B cell (primary cell): ENCODE measurements around the gene OR13C3. TPM values are rescaled to one million over a fixed set of nuclear protein-coding genes. Genes with fewer than 3 reads are reported as not detected.

Experiments used
- ATAC-seq: fragments of 200-7000 bp; cut with Tn5 transposase; one replicate; pipeline ENCODE4 v1.10.0; 2021; ENCODE audit warnings: low read depth, mild to moderate bottlenecking, moderate number of reproducible peaks, moderate library complexity
- CTCF ChIA-PET: fragments of 350-600 bp; sonication (Branson Sonifier 250); formaldehyde crosslinking; loops from one replicate; lab custom pipeline; 2021; ENCODE audit warnings: antibody characterized with exemption, inconsistent platforms; lab: Charles Lee
- POLR2A ChIA-PET: fragments of 350-600 bp; sonication (Branson Sonifier 250); formaldehyde crosslinking; loops from one replicate; lab custom pipeline; 2021; ENCODE audit warnings: antibody characterized with exemption; lab: Charles Lee
- DNase-seq: peaks from one replicate; pipeline ENCODE4 v3.0.0; 2013
- H2AFZ ChIP-seq: 2 replicates; pipeline ENCODE4 v1.6.1; 2012; ENCODE audit warnings: mild to moderate bottlenecking, low read depth, low read length; ENCODE audit not compliant: insufficient read depth, poor library complexity, severe bottlenecking
- H3K27ac ChIP-seq, 2 donors: 1 replicate in 1 of 2; 2 replicates in 1 of 2; pipeline ENCODE4 v1.5.1; 2012 to 2013; ENCODE audit warnings: low read length in 2 of 2, mild to moderate bottlenecking in 2 of 2, moderate library complexity in 1 of 2
- H3K27me3 ChIP-seq, 4 experiments: fragments of 200-600 bp in 1 of 4; sonication (generic) in 1 of 4; replicated peaks in 1 of 4; 1 replicate in 2 of 4; 2 replicates in 2 of 4; pipeline versions ENCODE4 v1.6.1 to v1.7.0; 2013 to 2016; ENCODE audit warnings: low read length in 3 of 4, mild to moderate bottlenecking in 2 of 4, mixed read lengths in 1 of 4, moderate library complexity in 1 of 4; ENCODE audit not compliant: insufficient read depth in 4 of 4, control insufficient read depth in 3 of 4; ENCODE audit errors: control extremely low read depth in 1 of 4
- H3K36me3 ChIP-seq, 2 experiments: replicated peaks in 1 of 2; 1 replicate in 1 of 2; 2 replicates in 1 of 2; pipeline versions ENCODE4 v1.6.1 to v1.7.1; 2013; ENCODE audit warnings: low read length in 1 of 2; ENCODE audit not compliant: insufficient read depth in 2 of 2, control insufficient read depth in 1 of 2; ENCODE audit errors: control extremely low read depth in 1 of 2, extremely low read depth in 1 of 2
- H3K4me1 ChIP-seq, 2 donors: fragments of 200-600 bp in 1 of 2; sonication (generic) in 1 of 2; 1 replicate in 1 of 2; 2 replicates in 1 of 2; pipeline versions ENCODE4 v1.5.1 to v1.6.1; 2013 to 2017; ENCODE audit warnings: low read length in 2 of 2; ENCODE audit not compliant: control insufficient read depth in 2 of 2, insufficient read depth in 2 of 2
- H3K4me2 ChIP-seq: replicated peaks from 2 replicates; pipeline ENCODE3; 2012; ENCODE audit warnings: mild to moderate bottlenecking, low read depth, low read length; ENCODE audit not compliant: poor library complexity, severe bottlenecking
- H3K4me3 ChIP-seq, 5 experiments: fragments of 200-600 bp in 1 of 5; sonication (generic) in 1 of 5; 1 replicate in 3 of 5; 2 replicates in 2 of 5; pipeline versions ENCODE4 v1.5.1 to v1.7.0; 2011 to 2016; ENCODE audit warnings: low read length in 4 of 5, mild to moderate bottlenecking in 4 of 5, low read depth in 2 of 5, control low read depth in 1 of 5, moderate library complexity in 1 of 5; ENCODE audit not compliant: insufficient read depth in 1 of 5; ENCODE audit errors: control extremely low read depth in 1 of 5, extremely low read depth in 1 of 5
- H3K79me2 ChIP-seq: fragments of 200-600 bp; sonication (generic); one replicate; pipeline ENCODE4 v1.6.0; 2016; ENCODE audit warnings: low read length; ENCODE audit not compliant: control insufficient read depth, insufficient read depth
- H3K9ac ChIP-seq: fragments of 200-600 bp; sonication (generic); 2 replicates; pipeline ENCODE4 v1.6.1; 2017; ENCODE audit warnings: mild to moderate bottlenecking, low read length, moderate library complexity
- H3K9me3 ChIP-seq, 3 donors: one replicate each; pipeline versions ENCODE4 v1.6.1 to v1.7.1; 2013; ENCODE audit warnings: low read length in 2 of 3; ENCODE audit not compliant: control insufficient read depth in 2 of 3, insufficient read depth in 1 of 3; ENCODE audit errors: control extremely low read depth in 1 of 3
- H4K20me1 ChIP-seq: 2 replicates; pipeline ENCODE4 v1.6.0; 2012; ENCODE audit warnings: mild to moderate bottlenecking, low read length; ENCODE audit not compliant: insufficient read depth, control insufficient read depth, poor library complexity, severe bottlenecking
- H3K27ac Mint-ChIP-seq: one replicate; pipeline ENCODE4 v1.8.0; 2021; ENCODE audit warnings: mixed read lengths
- H3K27me3 Mint-ChIP-seq: one replicate; pipeline ENCODE4 v1.8.0; 2021; ENCODE audit warnings: mixed read lengths
- H3K4me1 Mint-ChIP-seq: one replicate; pipeline ENCODE4 v1.8.0; 2021; ENCODE audit warnings: mixed read lengths
- H3K4me3 Mint-ChIP-seq: one replicate; pipeline ENCODE4 v1.8.0; 2021; ENCODE audit warnings: mixed read lengths
- H3K9me3 Mint-ChIP-seq: one replicate; pipeline ENCODE4 v1.8.0; 2022; ENCODE audit warnings: mixed read lengths; ENCODE audit not compliant: insufficient read depth
- CTCF ChIP-seq: fragments of 200-600 bp; IDR thresholded peaks from one replicate; pipeline ENCODE4 v1.8.0; 2022; ENCODE audit warnings: antibody characterized with exemption, mild to moderate bottlenecking
- EZH2 ChIP-seq: IDR thresholded peaks from 2 replicates; pipeline ENCODE4 v1.6.1; 2012; ENCODE audit warnings: borderline replicate concordance, low read depth, mild to moderate bottlenecking, moderate library complexity, low read length; ENCODE audit not compliant: insufficient read depth, poor library complexity, severe bottlenecking
- WGBS: methylation state at CpG from one replicate; pipeline ENCODE4 v1.1.5; 2013; ENCODE audit warnings: missing lambda C conversion rate; ENCODE audit not compliant: insufficient coverage; 5-methylcytosine and 5-hydroxymethylcytosine counted together
- intact Hi-C: fragments of 100-400 bp; cut with micrococcal nuclease; formaldehyde crosslinking; loops from one replicate; pipeline ENCODE4 v1.10.0; 2022
- polyA minus RNA-seq: library from RNA; depleted of rRNA, polyadenylated mRNA; stranded (reverse); fragments of >200 nt; gene quantifications from 2 replicates; pipeline ENCODE4 v1.2.3, GENCODE V29; 2012
- polyA plus RNA-seq: library from polyadenylated mRNA; depleted of rRNA; stranded (reverse); fragments of >200 nt; gene quantifications from 2 replicates; pipeline ENCODE4 v1.2.3, GENCODE V29; 2012
- total RNA-seq, 2 donors: library from RNA; stranded (reverse); fragments of 120-200 nt in 1 of 2; gene quantifications; 1 replicate in 1 of 2; 2 replicates in 1 of 2; pipeline versions ENCODE4 v1.2.3 to v1.2.4, GENCODE V29; 2013 to 2022

OR13C3 gene
- not detected in 2 replicates for total RNA-seq
- total RNA-seq (2013): not detected
- not detected in 2 replicates for polyA plus RNA-seq
- not detected in 2 replicates for polyA minus RNA-seq

- H3K4me3 Mint-ChIP-seq: no peak within 1 kb of the TSS
- no peak for ATAC-seq
- TF ChIP-seq CTCF (no peak), EZH2 (no peak)
- H3K4me2 ChIP-seq: no peak within 1 kb of the TSS
- H3K79me2 ChIP-seq: no peaks in the 10 kb centered on the region
- H3K36me3 ChIP-seq: no peaks in the 10 kb centered on the region
- no peaks in the 10 kb centered on the region for H4K20me1 ChIP-seq
- no peak within 1 kb of the TSS for H3K27ac Mint-ChIP-seq
- no peaks in the 10 kb centered on the region for H3K4me1 ChIP-seq
- 97% methylated on average over 5 of the region's 5 CpGs for WGBS
- no peaks in the 10 kb centered on the region for H3K9me3 Mint-ChIP-seq
- H3K27me3 ChIP-seq: no peaks in the 10 kb centered on the region
- H3K4me1 Mint-ChIP-seq: no peaks in the 10 kb centered on the region
- no peaks in the 10 kb centered on the region for H3K9me3 ChIP-seq
- H3K27me3 Mint-ChIP-seq: no peaks in the 10 kb centered on the region
- DNase-seq: no peak
- no peak within 1 kb of the TSS for H3K4me3 ChIP-seq
- intact Hi-C loops: no loop called here
- H3K9ac ChIP-seq: no peak within 1 kb of the TSS
- H2AFZ ChIP-seq: no peak within 1 kb of the TSS
- ChIA-PET CTCF (no interaction called here), POLR2A (no interaction called here)
- no peak within 1 kb of the TSS for H3K27ac ChIP-seq
Measured at GRCh38 chr9:104536756-104537155, at the start of gene OR13C3. Gene OR13C3, minus strand, starts transcription at chr9:104536856. Its CDS starts 133 bp downstream, at chr9:104536723.

- no peaks in the 10 kb centered on the region for H3K4me1 ChIP-seq
- Mint-ChIP-seq H3K9me3 (no peaks in the 10 kb centered on the region), H3K27ac (no peak overlapping the region), H3K4me3 (no peak overlapping the region), H3K27me3 (no peaks in the 10 kb centered on the region), H3K4me1 (no peaks in the 10 kb centered on the region)
- DNase-seq (no peak), ATAC-seq (no peak)
- WGBS: no CpG with 5 or more reads among the region's 1 CpG
- ChIA-PET POLR2A (no interaction called here), CTCF (no interaction called here)
- no peak overlapping the region for H3K9ac ChIP-seq
- no peaks in the 10 kb centered on the region for H3K79me2 ChIP-seq
- TF ChIP-seq CTCF: no peak
- H3K4me3 ChIP-seq: no peak overlapping the region
- H3K27ac ChIP-seq: no peak overlapping the region
- H3K36me3 ChIP-seq: no peaks in the 10 kb centered on the region
- H2AFZ ChIP-seq: no peak overlapping the region
- no peaks in the 10 kb centered on the region for H3K27me3 ChIP-seq
- intact Hi-C loops: no loop called here
- no peaks in the 10 kb centered on the region for H4K20me1 ChIP-seq
- no peaks in the 10 kb centered on the region for H3K9me3 ChIP-seq
- H3K4me2 ChIP-seq: no peak overlapping the region
Measured at GRCh38 chr9:104580562-104580961, 43.9 kb upstream of the OR13C3 start.
